ENCODE data around the gene ASCC1. TPM values are rescaled to one million over a fixed set of nuclear protein-coding genes. Genes with fewer than 3 reads are reported as not detected.
A peak's percentile ranks its signal among the peaks of the same experiment; 100 is the strongest.

ASCC1 gene
- total RNA-seq, 1 donor: 41.0 TPM

GRCh38 chr10:72099600-72099921, 116.5 kb downstream of the ASCC1 start:
- no peak for DNase-seq (ENCODE audit: low read depth)
- H3K4me3 ChIP-seq (ENCODE audit: low read depth, low read length): no peak overlapping the region
- no peak for TF ChIP-seq CTCF (IDR thresholded peaks at IDR 0.05; ENCODE audit: insufficient read depth, low read depth, low read length)

- H3K4me3 ChIP-seq (ENCODE audit: low read depth, low read length): no peak overlapping the region
- peak; percentile 36 for DNase-seq (ENCODE audit: low read depth)
- no peak for TF ChIP-seq CTCF (IDR thresholded peaks at IDR 0.05; ENCODE audit: insufficient read depth, low read depth, low read length)
Observed at GRCh38 chr10:72098836-72099599, 117.1 kb downstream of the ASCC1 start.

- no peak overlapping the region for H3K4me3 ChIP-seq (ENCODE audit: low read depth, low read length)
- no peak for DNase-seq (ENCODE audit: low read depth)
- no peak for TF ChIP-seq CTCF (IDR thresholded peaks at IDR 0.05; ENCODE audit: insufficient read depth, low read depth, low read length)
Observed at GRCh38 chr10:72098301-72098835, 117.7 kb downstream of the ASCC1 start.

- TF ChIP-seq CTCF (IDR thresholded peaks at IDR 0.05; ENCODE audit: insufficient read depth, low read depth, low read length): no peak
- peak; percentile 96 for DNase-seq (ENCODE audit: low read depth)
- no peak overlapping the region for H3K4me3 ChIP-seq (ENCODE audit: low read depth, low read length)
Observed at GRCh38 chr10:72097448-72098300, 118.4 kb downstream of the ASCC1 start.

GRCh38 chr10:72096115-72097000, 119.7 kb downstream of the ASCC1 start:
- DNase-seq (ENCODE audit: low read depth): peak; percentile 74
- H3K4me3 ChIP-seq (ENCODE audit: low read depth, low read length): no peak overlapping the region
- TF ChIP-seq CTCF (IDR thresholded peaks at IDR 0.05; ENCODE audit: insufficient read depth, low read depth, low read length): peak; percentile 19

- no peak for DNase-seq (ENCODE audit: low read depth)
- no peak for TF ChIP-seq CTCF (IDR thresholded peaks at IDR 0.05; ENCODE audit: insufficient read depth, low read depth, low read length)
- H3K4me3 ChIP-seq (ENCODE audit: low read depth, low read length): no peak overlapping the region
Observed at GRCh38 chr10:72095195-72095594, 120.9 kb downstream of the ASCC1 start.

Data from fibroblast of villous mesenchyme (primary cell).